Measurements from ENCODE around the gene PPA2. TPM values are rescaled to one million over a fixed set of nuclear protein-coding genes. Genes with fewer than 3 reads are reported as not detected.

PPA2 gene
- total and polyA plus RNA-seq, 8 donors: 25.3 to 56.3 (median 39.3) TPM

- TF ChIP-seq CTCF (IDR thresholded peaks at IDR 0.05): no peak
- H3K4me1 ChIP-seq: no peaks in the 10 kb centered on the region
- intact Hi-C loops (cut with DNase I): no loop called here
- WGBS, 2 donors: 75 to 91% methylated on average over 2 of the region's 2 CpGs
- no peak for DNase-seq
- FAIRE-seq: no peak
- no peaks in the 10 kb centered on the region for H3K36me3 ChIP-seq
- no peaks in the 10 kb centered on the region for H3K9me3 ChIP-seq
- no peaks in the 10 kb centered on the region for H3K27me3 ChIP-seq
- no peak overlapping the region for H3K4me3 ChIP-seq
- ATAC-seq: no peak
- no peak overlapping the region for H3K27ac ChIP-seq
Measured at GRCh38 chr4:105327222-105327621, 146.6 kb downstream of the PPA2 start.

Other genes starting within 250 kb of the PPA2 start
- 10 to 100 TPM in 3 of 6 donors, 1 to 10 TPM in 3; 6.4 to 19.2 (median 10.5) TPM for gene ARHGEF38, start 78.6 kb upstream of the PPA2 start, total RNA-seq
- gene ARHGEF38, start 78.6 kb upstream of the PPA2 start, polyA plus RNA-seq: 1 to 10 TPM; 5.0 to 6.8 TPM
- 1 to 10 TPM; 5.3 to 10.0 (median 7.0) TPM for gene INTS12, start 234.6 kb upstream of the PPA2 start, total RNA-seq
- 10 to 100 TPM in 1 of 2 donors, 1 to 10 TPM in 1; 6.6 to 12.8 TPM for gene INTS12, start 234.6 kb upstream of the PPA2 start, polyA plus RNA-seq
- 1 to 10 TPM; 1.4 to 5.7 (median 3.7) TPM for gene GSTCD, start 234.7 kb upstream of the PPA2 start, total RNA-seq
- 1 to 10 TPM; 1.3 to 1.9 TPM for gene GSTCD, start 234.7 kb upstream of the PPA2 start, polyA plus RNA-seq

All from pancreas (tissue), 10 donors.